PC-3 (cell line): ENCODE results near the gene ATP8A2. TPM values are rescaled to one million over a fixed set of nuclear protein-coding genes. Genes with fewer than 3 reads are reported as not detected.

Experiments
- ATAC-seq: fragments of 200-7000 bp; cut with Tn5 transposase; 2 replicates; pipeline ENCODE4 v1.9.1; 2020; ENCODE audit warnings: mild to moderate bottlenecking, moderate library complexity
- BruUV-seq: library from RNA; stranded (reverse); fragments of 400-500 nt; replicated peaks from 2 replicates; lab custom pipeline; 2021; lab: Mats Ljungman, UMichigan
- CTCF ChIA-PET: fragments of 300-600 bp; sonication (Branson Sonifier 250); formaldehyde crosslinking; loops from one replicate; lab custom pipeline; 2022; ENCODE audit warnings: antibody characterized with exemption; lab: Charles Lee
- POLR2A ChIA-PET: fragments of 300-600 bp; sonication (Branson Sonifier 250); formaldehyde crosslinking; loops from one replicate; lab custom pipeline; 2022; ENCODE audit warnings: antibody characterized with exemption; ENCODE audit not compliant: unreplicated experiment; lab: Charles Lee
- DNase-seq: peaks from one replicate; pipeline ENCODE4 v3.0.0-alpha.2; 2015
- H2AFZ ChIP-seq: fragments of 300-600 bp; sonication (generic); 2 replicates; pipeline ENCODE4 v1.6.0; 2016; ENCODE audit warnings: antibody characterized with exemption, low read length
- H3F3A ChIP-seq: fragments of 300-600 bp; sonication (generic); one replicate; pipeline ENCODE4 v1.6.0; 2017; ENCODE audit warnings: antibody characterized with exemption, low read length, control low read depth, mild to moderate bottlenecking; ENCODE audit not compliant: unreplicated experiment
- H3K27ac ChIP-seq: fragments of 300-600 bp; sonication (generic); 2 replicates; pipeline ENCODE4 v1.5.1; 2016; ENCODE audit warnings: mild to moderate bottlenecking, low read length
- H3K27me3 ChIP-seq: fragments of 300-600 bp; sonication (generic); 2 replicates; pipeline ENCODE4 v1.6.1; 2016; ENCODE audit warnings: low read length, mixed read lengths
- H3K36me3 ChIP-seq: fragments of 300-600 bp; sonication (generic); 2 replicates; pipeline ENCODE4 v1.6.1; 2016; ENCODE audit warnings: low read depth, mixed run types, low read length, mixed read lengths
- H3K4me1 ChIP-seq: fragments of 300-600 bp; sonication (generic); 2 replicates; pipeline ENCODE4 v1.5.1; 2016; ENCODE audit warnings: low read length; ENCODE audit not compliant: insufficient read depth
- H3K4me2 ChIP-seq: fragments of 300-600 bp; sonication (generic); 2 replicates; pipeline ENCODE4 v1.6.0; 2016; ENCODE audit warnings: low read length
- H3K4me3 ChIP-seq: fragments of 300-600 bp; sonication (generic); 2 replicates; pipeline ENCODE4 v1.5.1; 2016; ENCODE audit warnings: mild to moderate bottlenecking, low read length, mixed read lengths
- H3K79me2 ChIP-seq: fragments of 300-600 bp; sonication (generic); 2 replicates; pipeline ENCODE4 v1.6.1; 2017; ENCODE audit warnings: low read length, mixed read lengths
- H3K9ac ChIP-seq: fragments of 300-600 bp; sonication (generic); 2 replicates; pipeline ENCODE4 v1.6.0; 2016; ENCODE audit warnings: mild to moderate bottlenecking, low read length
- H3K9me2 ChIP-seq: fragments of 300-600 bp; sonication (generic); replicated peaks from 2 replicates; pipeline ENCODE4 v1.6.1; 2016; ENCODE audit warnings: mixed run types, low read length, mixed read lengths
- H3K9me3 ChIP-seq: fragments of 300-600 bp; sonication (generic); 2 replicates; pipeline ENCODE4 v1.6.1; 2016; ENCODE audit warnings: low read length, mixed read lengths
- H4K20me1 ChIP-seq: fragments of 300-600 bp; sonication (generic); 2 replicates; pipeline ENCODE4 v1.6.1; 2016; ENCODE audit warnings: low read length, mixed read lengths
- CTCF ChIP-seq: fragments of 300-600 bp; sonication (generic); conservative IDR thresholded peaks from 2 replicates; pipeline ENCODE4 v1.5.1; 2017; ENCODE audit warnings: antibody characterized with exemption, low read depth, mild to moderate bottlenecking, low read length
- EZH2 ChIP-seq: fragments of 300-600 bp; sonication (generic); IDR thresholded peaks from one replicate; pipeline ENCODE4 v1.6.1; 2017; ENCODE audit warnings: antibody characterized with exemption, mild to moderate bottlenecking, low read length; ENCODE audit not compliant: unreplicated experiment
- EZH2phosphoT487 ChIP-seq: fragments of 300-600 bp; sonication (generic); IDR thresholded peaks from 2 replicates; pipeline ENCODE4 v1.6.1; 2018; ENCODE audit warnings: mild to moderate bottlenecking, antibody characterized with exemption, low read length, borderline replicate concordance
- intact Hi-C: fragments of 100-400 bp; cut with micrococcal nuclease; formaldehyde crosslinking; loops from 2 replicates; pipeline ENCODE4 v1.9.0; 2023
- total RNA-seq: library from RNA; depleted of rRNA; stranded (reverse); fragments of >200 nt; gene quantifications from 2 replicates; pipeline ENCODE4 v1.2.3, GENCODE V29; 2014

Gene ATP8A2
- total RNA-seq, 1 experiment from 2014 or later, result 0.04 TPM

GRCh38 chr13:25686831-25687470, 315.2 kb downstream of the ATP8A2 start:
- CTCF ChIA-PET, result no interaction called here
- POLR2A ChIA-PET, result no interaction called here
- intact Hi-C loops, result no loop called here
- Histone ChIP-seq H3K36me3 (no peaks in the 10 kb centered on the region), H3K9me2 (no peaks in the 10 kb centered on the region), H3K9ac (no peak overlapping the region), H3K27ac (no peak overlapping the region), H3K9me3 (no peaks in the 10 kb centered on the region), H2AFZ (no peak overlapping the region), H3K4me1 (no peaks in the 10 kb centered on the region), H4K20me1 (no peaks in the 10 kb centered on the region), H3F3A (no peaks in the 10 kb centered on the region), H3K79me2 (no peaks in the 10 kb centered on the region), H3K4me3 (no peak overlapping the region), H3K4me2 (no peak overlapping the region), H3K27me3 (peaks cover 54% of the 10 kb centered on the region)
- DNase-seq (no peak), ATAC-seq (no peak)
- BruUV-seq, result no TSS peak
- TF ChIP-seq CTCF, result no peak
- no peak for TF ChIP-seq EZH2
- no peak for TF ChIP-seq EZH2phosphoT487

GRCh38 chr13:25687471-25688225, 315.9 kb downstream of the ATP8A2 start:
- H3K27ac ChIP-seq, result no peak overlapping the region
- H2AFZ ChIP-seq, result no peak overlapping the region
- ChIA-PET POLR2A (no interaction called here), CTCF (no interaction called here)
- no peaks in the 10 kb centered on the region for H3K9me3 ChIP-seq
- H3K4me3 ChIP-seq, result no peak overlapping the region
- DNase-seq (no peak), ATAC-seq (no peak; the same call in 1 of the 2 replicates)
- no peaks in the 10 kb centered on the region for H3K36me3 ChIP-seq
- no peak for TF ChIP-seq CTCF
- TF ChIP-seq EZH2phosphoT487, result no peak
- TF ChIP-seq EZH2, result no peak
- no peaks in the 10 kb centered on the region for H3K9me2 ChIP-seq
- no peaks in the 10 kb centered on the region for H3K79me2 ChIP-seq
- no TSS peak for BruUV-seq
- H3K9ac ChIP-seq, result no peak overlapping the region
- no peak overlapping the region for H3K4me2 ChIP-seq
- intact Hi-C loops, result no loop called here
- H4K20me1 ChIP-seq, result no peaks in the 10 kb centered on the region
- no peaks in the 10 kb centered on the region for H3F3A ChIP-seq
- H3K27me3 ChIP-seq, result peaks cover 54% of the 10 kb centered on the region
- H3K4me1 ChIP-seq, result no peaks in the 10 kb centered on the region

GRCh38 chr13:25688536-25688935, 316.8 kb downstream of the ATP8A2 start:
- no peak for ATAC-seq
- intact Hi-C loops, result no loop called here

More at GRCh38 chr13:25688536-25688935, 316.8 kb downstream of the ATP8A2 start:
- no peak overlapping the region for H3K4me2 ChIP-seq
- H3K9ac ChIP-seq, result no peak overlapping the region
- H4K20me1 ChIP-seq, result no peaks in the 10 kb centered on the region
- no TSS peak for BruUV-seq
- H3K4me3 ChIP-seq, result no peak overlapping the region
- no peaks in the 10 kb centered on the region for H3F3A ChIP-seq
- peaks cover 45% of the 10 kb centered on the region for H3K27me3 ChIP-seq
- no peaks in the 10 kb centered on the region for H3K9me2 ChIP-seq
- no peaks in the 10 kb centered on the region for H3K9me3 ChIP-seq
- H3K4me1 ChIP-seq, result no peaks in the 10 kb centered on the region
- no peak overlapping the region for H2AFZ ChIP-seq
- no peak for DNase-seq
- POLR2A ChIA-PET, result no interaction called here
- no peaks in the 10 kb centered on the region for H3K79me2 ChIP-seq
- CTCF ChIA-PET, result no interaction called here
- H3K36me3 ChIP-seq, result no peaks in the 10 kb centered on the region
- no peak for TF ChIP-seq EZH2phosphoT487
- TF ChIP-seq CTCF, result no peak
- TF ChIP-seq EZH2, result no peak
- no peak overlapping the region for H3K27ac ChIP-seq
